ENCODE measurements around the gene KDM8. TPM values are rescaled to one million over a fixed set of nuclear protein-coding genes. Genes with fewer than 3 reads are reported as not detected.

Gene KDM8
- polyA plus RNA-seq, 1 of the 3 experiments (the other 2 are of a cell fraction): 3.3 TPM

GRCh38 chr16:27232901-27233625 lies 29.7 kb downstream of the KDM8 start:
- CTCF ChIA-PET: interaction anchor here (6.3 to 7.2 kb wide), 2 partner anchors 10 to 134 kb away, joined by 66 to 104 read pairs; no protein-coding TSS in a partner anchor
- H3K9ac ChIP-seq: no peak overlapping the region
- peaks cover 0 to 24% of the 10 kb centered on the region in 2 experiments for H3K36me3 ChIP-seq (replicated peaks in 1 of 2; ENCODE audit: control insufficient read depth in 1 of 2, insufficient read depth in 2 of 2, low read length in 1 of 2)
- H3K9me3 ChIP-seq: no peaks in the 10 kb centered on the region
- no peak for TF ChIP-seq JUND (IDR thresholded peaks at IDR 0.05)
- no peak for TF ChIP-seq CHD2 (IDR thresholded peaks at IDR 0.05; ENCODE audit: low read length, partially characterized antibody)
- no peak for TF ChIP-seq POLR2AphosphoS5 (IDR thresholded peaks at IDR 0.05; ENCODE audit: low read depth, low read length)
- TF ChIP-seq MEF2A (IDR thresholded peaks at IDR 0.05; ENCODE audit: borderline replicate concordance, low read depth): no peak
- no peak for TF ChIP-seq TCF12 (IDR thresholded peaks at IDR 0.05)
- no peak for TF ChIP-seq NFIC (IDR thresholded peaks at IDR 0.05; ENCODE audit: borderline replicate concordance)
- TF ChIP-seq CTCF (IDR thresholded peaks at IDR 0.05): no peak
- TF ChIP-seq FOXM1 (IDR thresholded peaks at IDR 0.05; ENCODE audit: low read depth): no peak
- no peak for TF ChIP-seq RCOR1 (IDR thresholded peaks at IDR 0.05; ENCODE audit: low read length)
- no peak for TF ChIP-seq SMC3 (IDR thresholded peaks at IDR 0.05; ENCODE audit: low read depth, low read length)
- no peak for TF ChIP-seq RFX5 (IDR thresholded peaks at IDR 0.05; ENCODE audit: low read length)
- no peak for TF ChIP-seq NRF1 (IDR thresholded peaks at IDR 0.05; ENCODE audit: low read depth, low read length)
- TF ChIP-seq MXI1 (IDR thresholded peaks at IDR 0.05; ENCODE audit: low read depth, low read length): no peak
- TF ChIP-seq USF1 (IDR thresholded peaks at IDR 0.05; ENCODE audit: borderline replicate concordance, low read depth): no peak
- no peak for TF ChIP-seq PBX3 (IDR thresholded peaks at IDR 0.05)
- TF ChIP-seq GATA2 (CRISPR knock-in tag; IDR thresholded peaks at IDR 0.05): no peak
- no peak for TF ChIP-seq EP300 (IDR thresholded peaks at IDR 0.05; ENCODE audit: borderline replicate concordance in 1 of 2, low read depth in 1 of 2, low read length in 1 of 2)
- TF ChIP-seq FOXJ3 (CRISPR knock-in tag; IDR thresholded peaks at IDR 0.05): no peak
- no peaks in the 10 kb centered on the region for H3K79me2 ChIP-seq (ENCODE audit: insufficient read depth)
- 92% methylated on average over 13 of the region's 13 CpGs for WGBS (ENCODE audit: low lambda C conversion rate)
- DNase-seq: no peak
- no peak overlapping the region for H3K4me3 ChIP-seq (ENCODE audit: low read depth in 2 of 2, low read length in 1 of 2)
- H3K4me1 ChIP-seq (ENCODE audit: control insufficient read depth in 1 of 2, insufficient read depth in 2 of 2, low read depth in 1 of 2, low read length in 1 of 2): peaks cover 20 to 28% of the 10 kb centered on the region in 2 experiments; a peak in 3 of 4 replicates
- H4K20me1 ChIP-seq (ENCODE audit: insufficient read depth): no peaks in the 10 kb centered on the region
- POLR2A ChIA-PET: no interaction called here
- no peak overlapping the region for H3K27ac ChIP-seq (ENCODE audit: low read depth in 2 of 2, low read length in 1 of 2)
- peaks cover 3% of the 10 kb centered on the region for H3F3A ChIP-seq (replicated peaks; ENCODE audit: insufficient read depth)
- no peaks in the 10 kb centered on the region for H3K27me3 ChIP-seq (ENCODE audit: insufficient read depth)
- H2AFZ ChIP-seq (ENCODE audit: low read depth): no peak overlapping the region
- no peaks in the 10 kb centered on the region for H3K9me2 ChIP-seq
- H3K4me2 ChIP-seq: no peak overlapping the region
